HCT116 (cell line): ENCODE measurements around the gene GDPD2.

Experiments used
- TF ChIP-seq, protein P1 (sequence below): IDR thresholded peaks from 2 replicates; pipeline ENCODE4 v1.6.1; 2012; ENCODE audit warnings: low read depth
- TF ChIP-seq, protein P2 (sequence below): IDR thresholded peaks from 2 replicates; pipeline ENCODE4 v1.6.1; 2012
- TF ChIP-seq, protein P3 (sequence below), 3 experiments: fragments of 200-600 bp in 1 of 3; sonication (generic) in 1 of 3; IDR thresholded peaks in 2 of 3; conservative IDR thresholded peaks in 1 of 3; 2 replicates each; pipeline ENCODE4 v1.5.1; 2012 to 2017; ENCODE audit warnings: low read depth in 2 of 3, low read length in 2 of 3, antibody characterized with exemption in 1 of 3, borderline replicate concordance in 1 of 3, control low read depth in 1 of 3, mild to moderate bottlenecking in 1 of 3, mixed read lengths in 1 of 3, mixed run types in 1 of 3, moderate library complexity in 1 of 3; ENCODE audit not compliant: insufficient read depth in 1 of 3

DNA sequence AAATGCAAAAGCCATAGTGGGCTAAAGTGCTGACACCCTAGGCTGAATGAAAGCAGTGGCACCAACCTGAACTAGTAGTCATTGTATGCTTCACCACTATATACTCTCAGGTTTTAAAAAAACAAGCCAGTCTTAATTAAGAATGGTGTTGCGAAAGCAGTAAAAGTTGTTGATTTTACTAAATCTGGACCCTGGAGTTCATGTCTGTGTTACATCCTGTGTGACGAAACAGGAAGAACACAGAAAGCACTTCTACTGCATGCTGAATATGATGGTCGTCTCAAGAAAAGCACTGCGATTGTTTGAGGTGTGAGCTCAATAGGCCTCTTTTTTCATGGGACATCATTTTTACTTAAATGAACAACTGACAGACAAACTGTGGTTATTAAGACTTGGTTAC is 24.2 kb upstream of the GDPD2 start:
- TF ChIP-seq, protein P1, sequence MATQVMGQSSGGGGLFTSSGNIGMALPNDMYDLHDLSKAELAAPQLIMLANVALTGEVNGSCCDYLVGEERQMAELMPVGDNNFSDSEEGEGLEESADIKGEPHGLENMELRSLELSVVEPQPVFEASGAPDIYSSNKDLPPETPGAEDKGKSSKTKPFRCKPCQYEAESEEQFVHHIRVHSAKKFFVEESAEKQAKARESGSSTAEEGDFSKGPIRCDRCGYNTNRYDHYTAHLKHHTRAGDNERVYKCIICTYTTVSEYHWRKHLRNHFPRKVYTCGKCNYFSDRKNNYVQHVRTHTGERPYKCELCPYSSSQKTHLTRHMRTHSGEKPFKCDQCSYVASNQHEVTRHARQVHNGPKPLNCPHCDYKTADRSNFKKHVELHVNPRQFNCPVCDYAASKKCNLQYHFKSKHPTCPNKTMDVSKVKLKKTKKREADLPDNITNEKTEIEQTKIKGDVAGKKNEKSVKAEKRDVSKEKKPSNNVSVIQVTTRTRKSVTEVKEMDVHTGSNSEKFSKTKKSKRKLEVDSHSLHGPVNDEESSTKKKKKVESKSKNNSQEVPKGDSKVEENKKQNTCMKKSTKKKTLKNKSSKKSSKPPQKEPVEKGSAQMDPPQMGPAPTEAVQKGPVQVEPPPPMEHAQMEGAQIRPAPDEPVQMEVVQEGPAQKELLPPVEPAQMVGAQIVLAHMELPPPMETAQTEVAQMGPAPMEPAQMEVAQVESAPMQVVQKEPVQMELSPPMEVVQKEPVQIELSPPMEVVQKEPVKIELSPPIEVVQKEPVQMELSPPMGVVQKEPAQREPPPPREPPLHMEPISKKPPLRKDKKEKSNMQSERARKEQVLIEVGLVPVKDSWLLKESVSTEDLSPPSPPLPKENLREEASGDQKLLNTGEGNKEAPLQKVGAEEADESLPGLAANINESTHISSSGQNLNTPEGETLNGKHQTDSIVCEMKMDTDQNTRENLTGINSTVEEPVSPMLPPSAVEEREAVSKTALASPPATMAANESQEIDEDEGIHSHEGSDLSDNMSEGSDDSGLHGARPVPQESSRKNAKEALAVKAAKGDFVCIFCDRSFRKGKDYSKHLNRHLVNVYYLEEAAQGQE = no peak
- TF ChIP-seq, protein P2, sequence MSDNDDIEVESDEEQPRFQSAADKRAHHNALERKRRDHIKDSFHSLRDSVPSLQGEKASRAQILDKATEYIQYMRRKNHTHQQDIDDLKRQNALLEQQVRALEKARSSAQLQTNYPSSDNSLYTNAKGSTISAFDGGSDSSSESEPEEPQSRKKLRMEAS = no peak
- TF ChIP-seq, protein P3, sequence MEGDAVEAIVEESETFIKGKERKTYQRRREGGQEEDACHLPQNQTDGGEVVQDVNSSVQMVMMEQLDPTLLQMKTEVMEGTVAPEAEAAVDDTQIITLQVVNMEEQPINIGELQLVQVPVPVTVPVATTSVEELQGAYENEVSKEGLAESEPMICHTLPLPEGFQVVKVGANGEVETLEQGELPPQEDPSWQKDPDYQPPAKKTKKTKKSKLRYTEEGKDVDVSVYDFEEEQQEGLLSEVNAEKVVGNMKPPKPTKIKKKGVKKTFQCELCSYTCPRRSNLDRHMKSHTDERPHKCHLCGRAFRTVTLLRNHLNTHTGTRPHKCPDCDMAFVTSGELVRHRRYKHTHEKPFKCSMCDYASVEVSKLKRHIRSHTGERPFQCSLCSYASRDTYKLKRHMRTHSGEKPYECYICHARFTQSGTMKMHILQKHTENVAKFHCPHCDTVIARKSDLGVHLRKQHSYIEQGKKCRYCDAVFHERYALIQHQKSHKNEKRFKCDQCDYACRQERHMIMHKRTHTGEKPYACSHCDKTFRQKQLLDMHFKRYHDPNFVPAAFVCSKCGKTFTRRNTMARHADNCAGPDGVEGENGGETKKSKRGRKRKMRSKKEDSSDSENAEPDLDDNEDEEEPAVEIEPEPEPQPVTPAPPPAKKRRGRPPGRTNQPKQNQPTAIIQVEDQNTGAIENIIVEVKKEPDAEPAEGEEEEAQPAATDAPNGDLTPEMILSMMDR (IDR thresholded peaks at IDR 0.05 in 2 of 3, conservative IDR thresholded peaks at IDR 0.05 in 1 of 3; ENCODE audit: borderline replicate concordance in 1 of 3, insufficient read depth in 1 of 3, low read depth in 2 of 3, low read length in 2 of 3) = no peak
